NCI-H1092 (cell line): ENCODE measurements around the gene STK11.

Experiments
- DNase-seq: peaks from one replicate; lab custom pipeline; 2025; lab: John Stamatoyannopoulos, UW

Gene STK11

GRCh38 chr19:1225440-1226226, 20.1 kb downstream of the STK11 start:
- no peak for DNase-seq

GRCh38 chr19:1226227-1226518, 20.6 kb downstream of the STK11 start:
- DNase-seq = no peak

- no peak for DNase-seq
Observed at GRCh38 chr19:1226522-1227303, 21.1 kb downstream of the STK11 start.

- DNase-seq = no peak
Observed at GRCh38 chr19:1227304-1228054, 21.9 kb downstream of the STK11 start.

GRCh38 chr19:1228161-1228957, 22.8 kb downstream of the STK11 start:
- no peak for DNase-seq

- no peak for DNase-seq
Observed at GRCh38 chr19:1229056-1229923, 23.7 kb downstream of the STK11 start.

GRCh38 chr19:1229924-1230782, 24.6 kb downstream of the STK11 start:
- DNase-seq = no peak

GRCh38 chr19:1230783-1231489, 25.4 kb downstream of the STK11 start:
- DNase-seq = no peak

GRCh38 chr19:1231729-1232637, 26.4 kb downstream of the STK11 start:
- DNase-seq = no peak

GRCh38 chr19:1232652-1233072, 27.1 kb downstream of the STK11 start:
- no peak for DNase-seq

GRCh38 chr19:1233115-1233667, 27.6 kb downstream of the STK11 start:
- DNase-seq = no peak

GRCh38 chr19:1234051-1234954, 28.7 kb downstream of the STK11 start:
- DNase-seq = no peak

- no peak for DNase-seq
Observed at GRCh38 chr19:1234955-1235380, 29.4 kb downstream of the STK11 start.

- DNase-seq = no peak
Observed at GRCh38 chr19:1235625-1236538, 30.3 kb downstream of the STK11 start.

- DNase-seq = no peak
Observed at GRCh38 chr19:1236576-1236975, 31.0 kb downstream of the STK11 start.
